ENCODE results near the gene TRMT2A.
"Not testable (repeated sequence)": the region's sequence is repeated elsewhere in the genome, so short reads cannot be mapped to it uniquely, and the experiment has no call there.

Gene TRMT2A

GRCh38 chr22:20083157-20083890, 33.7 kb downstream of the TRMT2A start:
- no peak for DNase-seq

GRCh38 chr22:20080776-20081654, 36.0 kb downstream of the TRMT2A start:
- DNase-seq, result no peak

- no peak for DNase-seq
These were observed 36.6 kb downstream of the TRMT2A start for GRCh38 chr22:20080445-20080775.

GRCh38 chr22:20079745-20080444, 37.1 kb downstream of the TRMT2A start, which contains the start of gene DGCR8:
TSS of gene DGCR8 (plus strand) at chr22:20080241. CDS start at chr22:20085964, 5,723 bp downstream.
- peak; percentile 76 for DNase-seq

GRCh38 chr22:20076627-20077172, 40.3 kb downstream of the TRMT2A start:
- no peak for DNase-seq

- DNase-seq, result no peak
These were observed 45.5 kb downstream of the TRMT2A start for GRCh38 chr22:20071524-20071972.

GRCh38 chr22:20069331-20070042, 47.5 kb downstream of the TRMT2A start:
- DNase-seq, result no peak

- no peak for DNase-seq
These were observed 48.4 kb downstream of the TRMT2A start for GRCh38 chr22:20068640-20069039.

- DNase-seq, result not testable (repeated sequence)
These were observed 49.7 kb downstream of the TRMT2A start for GRCh38 chr22:20067384-20067682.

GRCh38 chr22:20066617-20067383, 50.2 kb downstream of the TRMT2A start:
- no peak for DNase-seq

GRCh38 chr22:20065896-20066616, 51.0 kb downstream of the TRMT2A start:
- DNase-seq, result no peak

- DNase-seq, result no peak
These were observed 52.3 kb downstream of the TRMT2A start for GRCh38 chr22:20064545-20065262.

- no peak for DNase-seq
These were observed 52.9 kb downstream of the TRMT2A start for GRCh38 chr22:20064140-20064480.

- no peak for DNase-seq
These were observed 53.5 kb downstream of the TRMT2A start for GRCh38 chr22:20063271-20064139.

GRCh38 chr22:20062766-20063083, 54.3 kb downstream of the TRMT2A start:
- DNase-seq, result no peak

- DNase-seq, result no peak
These were observed 54.8 kb downstream of the TRMT2A start for GRCh38 chr22:20062043-20062765.
